ENCODE data around the gene ITPKB. TPM values are rescaled to one million over a fixed set of nuclear protein-coding genes. Genes with fewer than 3 reads are reported as not detected.
"Not testable (repeated sequence)": the region's sequence is repeated elsewhere in the genome, so short reads cannot be mapped to it uniquely, and the experiment has no call there.

Gene ITPKB
- total RNA-seq, 1 experiment from 2014 or later = 4.0 TPM

GRCh38 chr1:226767170-226767569 lies 28.1 kb upstream of the ITPKB start:
- not testable (repeated sequence) for DNase-seq (ENCODE audit: low read depth in 1 of 2, low spot score in 2 of 2); H3K4me3 ChIP-seq

GRCh38 chr1:226766565-226766964 lies 27.5 kb upstream of the ITPKB start:
- Histone ChIP-seq H3K27ac (no peak overlapping the region), H3K27me3 (replicated peaks) (no peaks in the 10 kb centered on the region), H3K36me3 (no peaks in the 10 kb centered on the region), H3K4me1 (replicated peaks) (peaks cover 33% of the 10 kb centered on the region), H3K4me3 (no peak overlapping the region), H3K9me3 (replicated peaks) (no peaks in the 10 kb centered on the region)
- no peak for DNase-seq (ENCODE audit: low read depth in 1 of 2, low spot score in 2 of 2)

More at GRCh38 chr1:226767170-226767569, 28.1 kb upstream of the ITPKB start:
- not testable (repeated sequence) for H3K27ac ChIP-seq; H3K27me3 ChIP-seq (replicated peaks); H3K36me3 ChIP-seq; H3K9me3 ChIP-seq (replicated peaks)
- H3K4me1 ChIP-seq (replicated peaks) = peaks cover 33% of the 10 kb centered on the region

- no peaks in the 10 kb centered on the region for H3K9me3 ChIP-seq (replicated peaks)
- peaks cover 33% of the 10 kb centered on the region for H3K4me1 ChIP-seq (replicated peaks)
- no peaks in the 10 kb centered on the region for H3K36me3 ChIP-seq
- no peaks in the 10 kb centered on the region for H3K27me3 ChIP-seq (replicated peaks)
- DNase-seq (ENCODE audit: low read depth in 1 of 2, low spot score in 2 of 2) = no peak
- H3K27ac ChIP-seq = peak overlapping the region; percentile 36
- H3K4me3 ChIP-seq = no peak overlapping the region
These were observed 25.5 kb upstream of the ITPKB start for GRCh38 chr1:226764533-226764932.

GRCh38 chr1:226763905-226764264 lies 24.8 kb upstream of the ITPKB start:
- Histone ChIP-seq H3K36me3 (no peaks in the 10 kb centered on the region), H3K9me3 (replicated peaks) (no peaks in the 10 kb centered on the region), H3K4me3 (no peak overlapping the region), H3K27ac (peak overlapping the region; percentile 51), H3K4me1 (replicated peaks) (peaks cover 33% of the 10 kb centered on the region), H3K27me3 (replicated peaks) (no peaks in the 10 kb centered on the region)
- peak; percentile 79 to 93 for DNase-seq (ENCODE audit: low read depth in 1 of 2, low spot score in 2 of 2)

- Histone ChIP-seq H3K27me3 (replicated peaks) (no peaks in the 10 kb centered on the region), H3K4me3 (no peak overlapping the region), H3K36me3 (no peaks in the 10 kb centered on the region), H3K9me3 (replicated peaks) (no peaks in the 10 kb centered on the region), H3K27ac (peak overlapping the region; percentile 51), H3K4me1 (replicated peaks) (peaks cover 33% of the 10 kb centered on the region)
- DNase-seq (ENCODE audit: low read depth in 1 of 2, low spot score in 2 of 2) = no peak
These were observed 24.2 kb upstream of the ITPKB start for GRCh38 chr1:226762988-226763904.

- no peaks in the 10 kb centered on the region for H3K36me3 ChIP-seq
- peaks cover 33% of the 10 kb centered on the region for H3K4me1 ChIP-seq (replicated peaks)
- H3K27ac ChIP-seq = no peak overlapping the region
- H3K9me3 ChIP-seq (replicated peaks) = no peaks in the 10 kb centered on the region
- H3K27me3 ChIP-seq (replicated peaks) = no peaks in the 10 kb centered on the region
- no peak for DNase-seq (ENCODE audit: low read depth in 1 of 2, low spot score in 2 of 2)
- no peak overlapping the region for H3K4me3 ChIP-seq
These were observed 23.0 kb upstream of the ITPKB start for GRCh38 chr1:226762055-226762454.

- H3K27ac ChIP-seq = no peak overlapping the region
- no peak overlapping the region for H3K4me3 ChIP-seq
- DNase-seq (ENCODE audit: low read depth in 1 of 2, low spot score in 2 of 2) = no peak
- peaks cover 31% of the 10 kb centered on the region for H3K4me1 ChIP-seq (replicated peaks)
- no peaks in the 10 kb centered on the region for H3K36me3 ChIP-seq
- H3K9me3 ChIP-seq (replicated peaks) = no peaks in the 10 kb centered on the region
- H3K27me3 ChIP-seq (replicated peaks) = no peaks in the 10 kb centered on the region
These were observed 22.2 kb upstream of the ITPKB start for GRCh38 chr1:226761322-226761721.

GRCh38 chr1:226754793-226755533 lies 15.9 kb upstream of the ITPKB start:
- Histone ChIP-seq H3K27me3 (replicated peaks) (no peaks in the 10 kb centered on the region), H3K4me1 (replicated peaks) (no peaks in the 10 kb centered on the region), H3K36me3 (no peaks in the 10 kb centered on the region), H3K9me3 (replicated peaks) (no peaks in the 10 kb centered on the region), H3K27ac (no peak overlapping the region), H3K4me3 (no peak overlapping the region)
- no peak for DNase-seq (ENCODE audit: low read depth in 1 of 2, low spot score in 2 of 2)

GRCh38 chr1:226754097-226754496 lies 15.0 kb upstream of the ITPKB start:
- Histone ChIP-seq H3K9me3 (replicated peaks) (no peaks in the 10 kb centered on the region), H3K36me3 (no peaks in the 10 kb centered on the region), H3K27ac (no peak overlapping the region), H3K4me3 (no peak overlapping the region), H3K4me1 (replicated peaks) (no peaks in the 10 kb centered on the region), H3K27me3 (replicated peaks) (no peaks in the 10 kb centered on the region)
- no peak for DNase-seq (ENCODE audit: low read depth in 1 of 2, low spot score in 2 of 2)

- no peaks in the 10 kb centered on the region for H3K36me3 ChIP-seq
- no peak for DNase-seq (ENCODE audit: low read depth in 1 of 2, low spot score in 2 of 2)
- H3K4me1 ChIP-seq (replicated peaks) = no peaks in the 10 kb centered on the region
- no peak overlapping the region for H3K4me3 ChIP-seq
- no peaks in the 10 kb centered on the region for H3K27me3 ChIP-seq (replicated peaks)
- H3K27ac ChIP-seq = no peak overlapping the region
- no peaks in the 10 kb centered on the region for H3K9me3 ChIP-seq (replicated peaks)
These were observed 12.6 kb upstream of the ITPKB start for GRCh38 chr1:226751703-226752102.

- no peak for DNase-seq (ENCODE audit: low read depth in 1 of 2, low spot score in 2 of 2)
- Histone ChIP-seq H3K4me3 (no peak overlapping the region), H3K27me3 (replicated peaks) (no peaks in the 10 kb centered on the region), H3K9me3 (replicated peaks) (no peaks in the 10 kb centered on the region), H3K27ac (no peak overlapping the region), H3K4me1 (replicated peaks) (no peaks in the 10 kb centered on the region), H3K36me3 (no peaks in the 10 kb centered on the region)
These were observed 12.1 kb upstream of the ITPKB start for GRCh38 chr1:226751214-226751613.

- DNase-seq (ENCODE audit: low read depth in 1 of 2, low spot score in 2 of 2) = no peak
- Histone ChIP-seq H3K27me3 (replicated peaks) (no peaks in the 10 kb centered on the region), H3K9me3 (replicated peaks) (no peaks in the 10 kb centered on the region), H3K27ac (no peak overlapping the region), H3K4me3 (no peak overlapping the region), H3K36me3 (no peaks in the 10 kb centered on the region), H3K4me1 (replicated peaks) (no peaks in the 10 kb centered on the region)
These were observed 10.4 kb upstream of the ITPKB start for GRCh38 chr1:226749467-226749866.

GRCh38 chr1:226748306-226748705 lies 9.2 kb upstream of the ITPKB start:
- Histone ChIP-seq H3K4me1 (replicated peaks) (no peaks in the 10 kb centered on the region), H3K36me3 (no peaks in the 10 kb centered on the region), H3K27me3 (replicated peaks) (no peaks in the 10 kb centered on the region), H3K27ac (no peak overlapping the region), H3K9me3 (replicated peaks) (no peaks in the 10 kb centered on the region), H3K4me3 (no peak overlapping the region)
- DNase-seq (ENCODE audit: low read depth in 1 of 2, low spot score in 2 of 2) = no peak

GRCh38 chr1:226747519-226748263 lies 8.6 kb upstream of the ITPKB start:
- DNase-seq (ENCODE audit: low read depth in 1 of 2, low spot score in 2 of 2); H3K36me3 ChIP-seq; H3K27me3 ChIP-seq (replicated peaks); H3K4me3 ChIP-seq; H3K9me3 ChIP-seq (replicated peaks); H3K27ac ChIP-seq; H3K4me1 ChIP-seq (replicated peaks): not testable (repeated sequence)

Data from SJSA1 (cell line).